Neuron (in vitro differentiated cells): ENCODE results near the gene SRPK2.
"Not testable (repeated sequence)": the region's sequence is repeated elsewhere in the genome, so short reads cannot be mapped to it uniquely, and the experiment has no call there.

Experiments used
- H2AFZ ChIP-seq: one replicate; pipeline ENCODE4 v1.6.1; 2013; ENCODE audit warnings: low read depth, mild to moderate bottlenecking, inconsistent platforms, low read length, moderate library complexity
- H3K27me3 ChIP-seq: one replicate; pipeline ENCODE4 v1.6.1; 2013; ENCODE audit warnings: low read length; ENCODE audit not compliant: insufficient read depth
- H3K36me3 ChIP-seq: one replicate; pipeline ENCODE4 v1.6.1; 2013; ENCODE audit warnings: low read length; ENCODE audit not compliant: insufficient read depth
- H3K4me1 ChIP-seq: one replicate; pipeline ENCODE4 v1.6.1; 2013; ENCODE audit warnings: low read length; ENCODE audit not compliant: insufficient read depth
- H3K4me3 ChIP-seq: 2 replicates; pipeline ENCODE4 v1.5.1; 2013; ENCODE audit warnings: mild to moderate bottlenecking, low read length, moderate library complexity
- H3K9me3 ChIP-seq: one replicate; pipeline ENCODE4 v1.6.1; 2013; ENCODE audit warnings: low read length

The SRPK2 gene

DNA sequence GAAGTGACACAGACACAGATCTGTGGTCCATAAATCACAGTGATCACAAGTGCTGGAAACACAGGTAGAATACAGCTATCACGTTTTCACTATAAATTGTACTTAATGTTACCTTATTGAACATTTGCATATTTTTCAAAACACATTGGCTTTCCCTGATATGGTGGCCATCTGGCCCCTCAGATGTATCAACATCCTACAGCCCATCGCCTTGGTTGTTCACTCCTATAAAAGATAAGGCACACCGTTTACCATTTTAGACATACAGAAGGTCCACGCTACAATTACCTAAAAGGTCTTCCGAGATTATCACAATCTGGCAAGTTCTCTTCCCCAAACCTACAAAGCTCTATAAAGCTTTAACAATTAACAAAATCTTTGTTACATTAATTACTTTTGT, 91.4 kb downstream of the SRPK2 start:
- no peaks in the 10 kb centered on the region for H3K27me3 ChIP-seq
- no peaks in the 10 kb centered on the region for H3K9me3 ChIP-seq
- H3K4me1 ChIP-seq, result peaks cover 2% of the 10 kb centered on the region
- H3K4me3 ChIP-seq, result no peak overlapping the region
- no peak overlapping the region for H2AFZ ChIP-seq
- H3K36me3 ChIP-seq, result no peaks in the 10 kb centered on the region

GRCh38 chr7:105296491-105296890, 92.2 kb downstream of the SRPK2 start:
- Histone ChIP-seq H3K4me3 (no peak overlapping the region), H3K9me3 (no peaks in the 10 kb centered on the region), H2AFZ (no peak overlapping the region), H3K4me1 (peaks cover 2% of the 10 kb centered on the region), H3K27me3 (no peaks in the 10 kb centered on the region), H3K36me3 (no peaks in the 10 kb centered on the region)

DNA sequence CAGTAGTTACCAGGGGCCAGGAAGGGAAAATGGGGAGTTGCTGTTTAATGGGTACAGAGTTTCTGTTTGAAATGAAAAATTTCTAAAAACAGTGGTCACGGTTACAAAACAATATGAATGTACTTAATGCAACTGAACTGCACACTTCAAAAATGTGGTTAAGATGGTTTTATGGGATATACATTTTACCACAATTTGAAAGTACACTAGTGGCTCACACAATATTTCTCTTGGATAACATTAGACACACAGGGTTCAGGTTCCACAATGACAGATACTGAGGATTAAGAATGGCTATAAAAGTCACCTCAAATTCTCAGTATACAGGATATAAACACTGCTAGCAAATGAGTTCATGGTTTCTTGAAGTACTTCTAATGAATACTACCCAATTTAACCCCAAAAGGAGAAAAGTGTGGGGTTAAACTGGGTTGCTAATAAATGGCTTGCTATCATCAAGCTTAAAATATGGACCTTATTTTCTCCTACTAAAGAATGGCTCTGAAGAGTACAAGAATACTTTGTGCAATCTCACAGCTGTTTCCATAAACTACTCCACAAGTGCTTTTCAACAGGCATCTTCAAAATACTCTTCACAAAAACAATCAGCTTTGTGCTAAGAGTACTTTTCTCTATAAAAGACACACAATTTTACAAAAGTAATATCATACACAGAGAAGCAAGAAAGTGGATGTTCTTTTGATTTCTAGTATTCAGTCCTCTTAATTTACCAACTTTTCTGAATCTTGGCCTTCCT, 92.9 kb downstream of the SRPK2 start:
- Histone ChIP-seq H3K36me3 (no peaks in the 10 kb centered on the region), H3K9me3 (no peaks in the 10 kb centered on the region), H3K27me3 (no peaks in the 10 kb centered on the region), H3K4me1 (peaks cover 2% of the 10 kb centered on the region), H2AFZ (no peak overlapping the region), H3K4me3 (no peak overlapping the region)

DNA sequence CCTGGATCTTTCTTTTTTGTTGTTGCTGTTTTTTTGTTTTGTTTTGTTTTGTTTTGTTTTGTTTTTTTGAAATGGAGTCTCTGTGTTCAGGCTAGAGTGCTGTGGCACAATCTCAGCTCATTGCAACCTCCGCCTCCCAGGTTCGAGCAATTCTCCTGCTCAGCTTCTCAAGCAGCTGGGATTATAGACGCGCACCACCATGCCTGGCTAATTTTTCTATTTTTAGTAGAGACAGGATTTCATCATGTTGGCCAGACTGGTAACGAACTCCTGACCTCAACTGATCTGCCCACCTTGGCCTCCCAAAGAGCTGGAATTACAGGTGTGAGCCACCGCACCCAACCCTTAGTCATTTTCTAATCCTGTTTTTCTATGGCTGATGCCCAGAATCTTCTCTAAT, 94.2 kb downstream of the SRPK2 start:
- H3K4me1 ChIP-seq, H3K4me3 ChIP-seq, H3K9me3 ChIP-seq, H2AFZ ChIP-seq, H3K36me3 ChIP-seq, H3K27me3 ChIP-seq: not testable (repeated sequence)

DNA sequence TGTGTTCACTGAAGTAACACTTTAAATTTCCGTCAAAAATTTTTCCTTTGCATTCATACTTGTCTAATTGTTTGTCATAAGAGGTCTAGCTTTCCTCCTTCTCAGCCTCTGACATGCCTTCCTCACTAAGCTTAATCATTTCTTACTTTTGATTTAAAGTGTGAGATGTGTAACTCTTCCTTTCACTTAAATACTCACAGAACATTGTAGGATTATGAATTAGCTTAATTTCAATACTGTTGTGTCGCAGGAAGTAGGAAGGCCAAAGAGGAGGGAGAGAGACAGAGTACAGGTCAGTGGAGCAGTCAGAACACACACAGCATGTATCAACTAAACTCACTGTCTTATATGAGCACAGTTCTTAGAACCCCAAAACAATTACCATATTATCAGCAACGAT, 99.0 kb downstream of the SRPK2 start:
- Histone ChIP-seq H3K4me3 (no peak overlapping the region), H3K9me3 (no peaks in the 10 kb centered on the region), H3K4me1 (no peaks in the 10 kb centered on the region), H2AFZ (no peak overlapping the region), H3K27me3 (no peaks in the 10 kb centered on the region), H3K36me3 (no peaks in the 10 kb centered on the region)

- Histone ChIP-seq H3K27me3 (no peaks in the 10 kb centered on the region), H3K4me3 (no peak overlapping the region), H3K9me3 (no peaks in the 10 kb centered on the region), H3K36me3 (no peaks in the 10 kb centered on the region), H2AFZ (no peak overlapping the region), H3K4me1 (no peaks in the 10 kb centered on the region)
Observed at GRCh38 chr7:105286441-105286840, 102.3 kb downstream of the SRPK2 start.

DNA sequence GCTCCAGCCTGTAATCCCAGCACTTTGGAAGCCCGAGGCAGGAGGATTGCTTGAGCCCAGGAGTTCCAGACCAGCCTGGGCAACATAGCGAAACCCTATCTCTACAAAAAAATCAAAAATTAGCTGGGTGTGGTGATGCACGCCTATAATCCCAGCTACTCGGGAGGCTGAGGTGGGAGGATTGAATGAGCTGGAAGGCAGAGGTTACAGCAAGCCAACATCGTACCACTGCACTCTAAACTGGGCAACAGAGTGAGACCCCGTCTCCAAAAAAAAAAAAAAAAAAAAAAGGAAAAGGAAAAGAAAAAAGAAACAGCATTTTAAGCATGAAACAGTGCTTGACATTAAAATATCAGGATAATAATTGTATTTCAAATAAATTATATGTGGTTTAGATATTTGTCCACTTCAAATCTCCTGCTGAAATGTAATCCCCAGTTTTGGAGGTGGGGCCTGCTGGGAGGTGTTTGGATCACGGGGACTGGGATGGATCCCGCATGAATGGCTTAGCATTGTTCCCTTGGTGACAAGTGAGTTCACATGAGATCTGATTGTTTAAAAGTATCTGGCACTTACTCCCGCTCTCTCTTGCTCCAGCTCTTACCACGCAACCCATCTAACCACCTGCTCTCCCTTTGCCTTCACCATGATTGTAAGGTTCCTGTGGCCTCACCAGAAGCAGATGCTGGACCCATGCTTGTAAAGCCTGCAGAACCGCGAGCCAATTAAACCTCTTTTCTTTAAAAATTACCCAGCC, 103.4 kb downstream of the SRPK2 start:
- Histone ChIP-seq H2AFZ (no peak overlapping the region), H3K4me3 (no peak overlapping the region), H3K36me3 (no peaks in the 10 kb centered on the region), H3K27me3 (no peaks in the 10 kb centered on the region), H3K9me3 (no peaks in the 10 kb centered on the region), H3K4me1 (no peaks in the 10 kb centered on the region)

GRCh38 chr7:105284014-105284413, 104.7 kb downstream of the SRPK2 start:
- no peaks in the 10 kb centered on the region for H3K9me3 ChIP-seq
- no peak overlapping the region for H3K4me3 ChIP-seq
- peaks cover 8% of the 10 kb centered on the region for H3K4me1 ChIP-seq
- no peaks in the 10 kb centered on the region for H3K36me3 ChIP-seq
- H3K27me3 ChIP-seq, result no peaks in the 10 kb centered on the region
- H2AFZ ChIP-seq, result no peak overlapping the region

GRCh38 chr7:105281966-105282365, 106.8 kb downstream of the SRPK2 start:
- Histone ChIP-seq H3K36me3 (no peaks in the 10 kb centered on the region), H2AFZ (no peak overlapping the region), H3K9me3 (no peaks in the 10 kb centered on the region), H3K4me1 (peaks cover 8% of the 10 kb centered on the region), H3K4me3 (no peak overlapping the region), H3K27me3 (no peaks in the 10 kb centered on the region)

DNA sequence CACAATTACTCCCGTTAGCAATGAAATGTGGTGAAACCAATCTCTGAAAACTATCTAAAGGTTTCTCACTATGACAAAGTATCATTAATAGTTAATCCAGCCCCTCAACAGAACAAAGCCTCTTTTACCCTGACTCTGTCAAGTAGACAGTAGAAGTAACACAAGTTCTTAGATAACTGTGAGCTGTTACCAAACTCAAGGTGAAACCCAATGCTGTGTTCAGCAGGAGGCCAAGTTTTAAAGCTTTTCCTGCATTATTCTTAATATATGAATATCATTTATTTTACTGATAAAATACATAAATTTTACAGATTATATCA, 109.1 kb downstream of the SRPK2 start:
- H3K4me3 ChIP-seq, result no peak overlapping the region
- no peak overlapping the region for H2AFZ ChIP-seq
- peaks cover 8% of the 10 kb centered on the region for H3K4me1 ChIP-seq
- no peaks in the 10 kb centered on the region for H3K9me3 ChIP-seq
- H3K27me3 ChIP-seq, result no peaks in the 10 kb centered on the region
- no peaks in the 10 kb centered on the region for H3K36me3 ChIP-seq

- no peaks in the 10 kb centered on the region for H3K9me3 ChIP-seq
- H3K27me3 ChIP-seq, result no peaks in the 10 kb centered on the region
- no peak overlapping the region for H3K4me3 ChIP-seq
- H3K36me3 ChIP-seq, result no peaks in the 10 kb centered on the region
- peaks cover 8% of the 10 kb centered on the region for H3K4me1 ChIP-seq
- no peak overlapping the region for H2AFZ ChIP-seq
Observed at GRCh38 chr7:105278973-105279687, 109.6 kb downstream of the SRPK2 start.

- Histone ChIP-seq H3K36me3 (no peaks in the 10 kb centered on the region), H2AFZ (no peak overlapping the region), H3K27me3 (no peaks in the 10 kb centered on the region), H3K4me1 (peaks cover 8% of the 10 kb centered on the region), H3K4me3 (no peak overlapping the region), H3K9me3 (no peaks in the 10 kb centered on the region)
Observed at GRCh38 chr7:105278565-105278964, 110.2 kb downstream of the SRPK2 start.

DNA sequence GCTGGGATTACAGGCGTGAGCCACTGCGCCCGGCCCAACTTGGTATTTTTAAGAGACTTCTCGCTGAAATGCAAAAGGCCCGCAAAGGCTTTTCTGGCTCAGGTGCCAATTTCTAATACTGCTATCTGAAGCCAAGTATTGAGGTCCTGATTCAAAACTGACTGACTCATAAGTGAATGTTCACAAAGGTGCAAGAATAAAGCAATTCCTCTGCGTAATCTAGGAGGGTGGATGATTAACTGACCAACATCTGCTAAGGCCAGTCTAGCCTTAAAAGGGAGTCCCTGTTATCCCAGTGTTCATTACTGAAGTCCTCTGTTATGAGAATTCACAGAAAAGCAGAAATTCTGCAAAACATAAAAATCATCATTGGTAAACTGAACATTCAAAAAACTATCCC, 111.4 kb downstream of the SRPK2 start:
- H3K36me3 ChIP-seq, result no peaks in the 10 kb centered on the region
- no peaks in the 10 kb centered on the region for H3K9me3 ChIP-seq
- no peak overlapping the region for H3K4me3 ChIP-seq
- H3K27me3 ChIP-seq, result no peaks in the 10 kb centered on the region
- H2AFZ ChIP-seq, result no peak overlapping the region
- H3K4me1 ChIP-seq, result peaks cover 8% of the 10 kb centered on the region
